Measurements from ENCODE around the gene COL28A1.

DNA sequence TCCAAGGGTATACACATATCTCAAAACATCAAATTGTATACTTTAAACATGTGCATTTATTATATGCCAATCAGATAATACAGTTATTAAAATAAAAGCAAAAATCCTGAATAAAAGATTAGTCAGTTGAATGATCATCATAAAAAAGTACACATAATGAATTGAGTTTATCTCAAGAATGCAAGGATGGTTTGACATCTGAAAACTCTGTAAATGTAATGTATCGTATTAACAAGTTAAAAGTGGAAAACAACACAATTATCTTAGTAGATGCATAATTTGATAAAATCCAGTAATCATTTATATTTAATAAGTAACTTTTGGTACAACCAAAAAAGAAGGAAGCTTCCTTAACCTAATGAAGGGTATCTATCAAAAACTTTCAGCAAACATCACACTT is 86.6 kb downstream of the COL28A1 start:
- TF ChIP-seq POLR2A (IDR thresholded peaks at IDR 0.05; ENCODE audit: low read depth, low read length) (no peak), TAF1 (IDR thresholded peaks at IDR 0.05; ENCODE audit: low read depth, low read length) (no peak), POLR2AphosphoS5 (IDR thresholded peaks at IDR 0.05; ENCODE audit: low read depth, low read length) (no peak)

All from GM12891 (cell line).